ENCODE data around the gene STOM.

The STOM gene

GRCh38 chr9:121321016-121321503, 49.0 kb downstream of the STOM start:
- peak; percentile 87 for DNase-seq (ENCODE audit: low read depth)

GRCh38 chr9:121319383-121319780, 50.7 kb downstream of the STOM start:
- no peak for DNase-seq (ENCODE audit: low read depth)

- no peak for DNase-seq (ENCODE audit: low read depth)
These were observed 51.2 kb downstream of the STOM start for GRCh38 chr9:121318631-121319382.

GRCh38 chr9:121317737-121318630, 52.1 kb downstream of the STOM start:
- no peak for DNase-seq (ENCODE audit: low read depth)

- DNase-seq (ENCODE audit: low read depth) = no peak
These were observed 53.1 kb downstream of the STOM start for GRCh38 chr9:121316852-121317373.

- no peak for DNase-seq (ENCODE audit: low read depth)
These were observed 53.7 kb downstream of the STOM start for GRCh38 chr9:121316378-121316777.

GRCh38 chr9:121313458-121314152, 56.4 kb downstream of the STOM start:
- DNase-seq (ENCODE audit: low read depth) = no peak

- no peak for DNase-seq (ENCODE audit: low read depth)
These were observed 57.9 kb downstream of the STOM start for GRCh38 chr9:121312169-121312568.

GRCh38 chr9:121310571-121310970, 59.5 kb downstream of the STOM start:
- DNase-seq (ENCODE audit: low read depth) = no peak

GRCh38 chr9:121309833-121310425, 60.1 kb downstream of the STOM start:
- no peak for DNase-seq (ENCODE audit: low read depth)

GRCh38 chr9:121309171-121309570, 60.9 kb downstream of the STOM start:
- DNase-seq (ENCODE audit: low read depth) = no peak

- no peak for DNase-seq (ENCODE audit: low read depth)
These were observed 61.3 kb downstream of the STOM start for GRCh38 chr9:121308765-121309164.

- no peak for DNase-seq (ENCODE audit: low read depth)
These were observed 62.1 kb downstream of the STOM start for GRCh38 chr9:121307976-121308375.

GRCh38 chr9:121305269-121305994, 64.6 kb downstream of the STOM start:
- DNase-seq (ENCODE audit: low read depth) = no peak

GRCh38 chr9:121304707-121305106, 65.3 kb downstream of the STOM start:
- no peak for DNase-seq (ENCODE audit: low read depth)

GRCh38 chr9:121303456-121304451, 66.3 kb downstream of the STOM start:
- no peak for DNase-seq (ENCODE audit: low read depth)

GRCh38 chr9:121302786-121303185, 67.3 kb downstream of the STOM start:
- DNase-seq (ENCODE audit: low read depth) = no peak

GRCh38 chr9:121302341-121302740, 67.7 kb downstream of the STOM start:
- DNase-seq (ENCODE audit: low read depth) = no peak

- DNase-seq (ENCODE audit: low read depth) = no peak
These were observed 68.2 kb downstream of the STOM start for GRCh38 chr9:121301881-121302286.

Data from iris pigment epithelial cell (primary cell).